ENCODE data around the gene GPHA2.

The GPHA2 gene

GRCh38 chr11:64909653-64910343 is 25.9 kb downstream of the GPHA2 start:
- Histone ChIP-seq H3K9me3 (ENCODE audit: control insufficient read depth, insufficient read depth, low read length) (no peaks in the 10 kb centered on the region), H3K4me1 (ENCODE audit: insufficient read depth, low read length) (no peaks in the 10 kb centered on the region), H3K36me3 (ENCODE audit: insufficient read depth, low read length) (no peaks in the 10 kb centered on the region), H3K9ac (ENCODE audit: low read depth, low read length) (no peak overlapping the region)

GRCh38 chr11:64908766-64909165 is 26.9 kb downstream of the GPHA2 start:
- H3K36me3 ChIP-seq (ENCODE audit: insufficient read depth, low read length), result no peaks in the 10 kb centered on the region
- no peaks in the 10 kb centered on the region for H3K9me3 ChIP-seq (ENCODE audit: control insufficient read depth, insufficient read depth, low read length)
- H3K4me1 ChIP-seq (ENCODE audit: insufficient read depth, low read length), result no peaks in the 10 kb centered on the region
- H3K9ac ChIP-seq (ENCODE audit: low read depth, low read length), result no peak overlapping the region

GRCh38 chr11:64906314-64906635 is 29.4 kb downstream of the GPHA2 start:
- no peaks in the 10 kb centered on the region; the same call in 1 of the 2 replicates for H3K36me3 ChIP-seq (ENCODE audit: insufficient read depth, low read length)

GRCh38 chr11:64905516-64906313 is 30.0 kb downstream of the GPHA2 start:
- H3K36me3 ChIP-seq (ENCODE audit: insufficient read depth, low read length), result no peaks in the 10 kb centered on the region; the same call in 1 of the 2 replicates
- H3K9ac ChIP-seq (ENCODE audit: low read depth, low read length), result no peak overlapping the region
- no peaks in the 10 kb centered on the region for H3K9me3 ChIP-seq (ENCODE audit: control insufficient read depth, insufficient read depth, low read length)
- H3K4me1 ChIP-seq (ENCODE audit: insufficient read depth, low read length), result no peaks in the 10 kb centered on the region

More at GRCh38 chr11:64906314-64906635, 29.4 kb downstream of the GPHA2 start:
- Histone ChIP-seq H3K9ac (ENCODE audit: low read depth, low read length) (no peak overlapping the region), H3K9me3 (ENCODE audit: control insufficient read depth, insufficient read depth, low read length) (no peaks in the 10 kb centered on the region), H3K4me1 (ENCODE audit: insufficient read depth, low read length) (no peaks in the 10 kb centered on the region)

GRCh38 chr11:64903291-64903833 is 32.3 kb downstream of the GPHA2 start:
- no peaks in the 10 kb centered on the region for H3K9me3 ChIP-seq (ENCODE audit: control insufficient read depth, insufficient read depth, low read length)
- H3K36me3 ChIP-seq (ENCODE audit: insufficient read depth, low read length), result no peaks in the 10 kb centered on the region; the same call in 1 of the 2 replicates
- no peak overlapping the region for H3K9ac ChIP-seq (ENCODE audit: low read depth, low read length)
- no peaks in the 10 kb centered on the region for H3K4me1 ChIP-seq (ENCODE audit: insufficient read depth, low read length)

- no peaks in the 10 kb centered on the region for H3K9me3 ChIP-seq (ENCODE audit: control insufficient read depth, insufficient read depth, low read length)
- H3K36me3 ChIP-seq (ENCODE audit: insufficient read depth, low read length), result no peaks in the 10 kb centered on the region; the same call in 1 of the 2 replicates
- no peaks in the 10 kb centered on the region for H3K4me1 ChIP-seq (ENCODE audit: insufficient read depth, low read length)
- H3K9ac ChIP-seq (ENCODE audit: low read depth, low read length), result no peak overlapping the region
Observed at GRCh38 chr11:64902102-64902900, 33.4 kb downstream of the GPHA2 start.

GRCh38 chr11:64900774-64901173 is 34.9 kb downstream of the GPHA2 start:
- Histone ChIP-seq H3K9me3 (ENCODE audit: control insufficient read depth, insufficient read depth, low read length) (no peaks in the 10 kb centered on the region), H3K4me1 (ENCODE audit: insufficient read depth, low read length) (no peaks in the 10 kb centered on the region), H3K9ac (ENCODE audit: low read depth, low read length) (no peak overlapping the region), H3K36me3 (ENCODE audit: insufficient read depth, low read length) (no peaks in the 10 kb centered on the region; the same call in 1 of the 2 replicates)

- no peak overlapping the region for H3K9ac ChIP-seq (ENCODE audit: low read depth, low read length)
- no peaks in the 10 kb centered on the region for H3K9me3 ChIP-seq (ENCODE audit: control insufficient read depth, insufficient read depth, low read length)
- H3K4me1 ChIP-seq (ENCODE audit: insufficient read depth, low read length), result no peaks in the 10 kb centered on the region
- no peaks in the 10 kb centered on the region; the same call in 1 of the 2 replicates for H3K36me3 ChIP-seq (ENCODE audit: insufficient read depth, low read length)
Observed at GRCh38 chr11:64900263-64900678, 35.4 kb downstream of the GPHA2 start.

GRCh38 chr11:64898541-64898940 is 37.2 kb downstream of the GPHA2 start:
- peaks cover 6% of the 10 kb centered on the region; the same call in 1 of the 2 replicates for H3K4me1 ChIP-seq (ENCODE audit: insufficient read depth, low read length)
- H3K9ac ChIP-seq (ENCODE audit: low read depth, low read length), result no peak overlapping the region
- H3K9me3 ChIP-seq (ENCODE audit: control insufficient read depth, insufficient read depth, low read length), result no peaks in the 10 kb centered on the region
- no peaks in the 10 kb centered on the region; the same call in 1 of the 2 replicates for H3K36me3 ChIP-seq (ENCODE audit: insufficient read depth, low read length)

GRCh38 chr11:64898076-64898445 is 37.6 kb downstream of the GPHA2 start:
- H3K36me3 ChIP-seq (ENCODE audit: insufficient read depth, low read length), result no peaks in the 10 kb centered on the region
- peaks cover 6% of the 10 kb centered on the region; the same call in 1 of the 2 replicates for H3K4me1 ChIP-seq (ENCODE audit: insufficient read depth, low read length)
- H3K9ac ChIP-seq (ENCODE audit: low read depth, low read length), result no peak overlapping the region
- no peaks in the 10 kb centered on the region for H3K9me3 ChIP-seq (ENCODE audit: control insufficient read depth, insufficient read depth, low read length)

- H3K9ac ChIP-seq (ENCODE audit: low read depth, low read length), result no peak overlapping the region
- no peaks in the 10 kb centered on the region for H3K9me3 ChIP-seq (ENCODE audit: control insufficient read depth, insufficient read depth, low read length)
- H3K4me1 ChIP-seq (ENCODE audit: insufficient read depth, low read length), result peaks cover 6% of the 10 kb centered on the region; the same call in 1 of the 2 replicates
- no peaks in the 10 kb centered on the region for H3K36me3 ChIP-seq (ENCODE audit: insufficient read depth, low read length)
Observed at GRCh38 chr11:64897381-64898075, 38.2 kb downstream of the GPHA2 start.

- Histone ChIP-seq H3K9ac (ENCODE audit: low read depth, low read length) (no peak overlapping the region), H3K4me1 (ENCODE audit: insufficient read depth, low read length) (peaks cover 6% of the 10 kb centered on the region; the same call in 1 of the 2 replicates), H3K36me3 (ENCODE audit: insufficient read depth, low read length) (no peaks in the 10 kb centered on the region), H3K9me3 (ENCODE audit: control insufficient read depth, insufficient read depth, low read length) (no peaks in the 10 kb centered on the region)
Observed at GRCh38 chr11:64896448-64897022, 39.2 kb downstream of the GPHA2 start.

GRCh38 chr11:64894812-64895452 is 40.8 kb downstream of the GPHA2 start:
- H3K4me1 ChIP-seq (ENCODE audit: insufficient read depth, low read length), result peaks cover 6% of the 10 kb centered on the region; the same call in 1 of the 2 replicates
- H3K9ac ChIP-seq (ENCODE audit: low read depth, low read length), result no peak overlapping the region
- no peaks in the 10 kb centered on the region for H3K9me3 ChIP-seq (ENCODE audit: control insufficient read depth, insufficient read depth, low read length)
- no peaks in the 10 kb centered on the region for H3K36me3 ChIP-seq (ENCODE audit: insufficient read depth, low read length)

All from ES-I3 (cell line).